GM18499 (cell line): ENCODE measurements around the gene PKN2.

ENCODE experiments used
- ATAC-seq: cut with Tn5 transposase; IDR thresholded peaks from one replicate; pipeline ENCODE4 v1.9.1; 2021; ENCODE audit warnings: moderate number of reproducible peaks; ENCODE audit not compliant: insufficient read depth, unreplicated experiment

The PKN2 gene

GRCh38 chr1:88730132-88730675 lies 46.1 kb downstream of the PKN2 start:
- no peak for ATAC-seq

DNA sequence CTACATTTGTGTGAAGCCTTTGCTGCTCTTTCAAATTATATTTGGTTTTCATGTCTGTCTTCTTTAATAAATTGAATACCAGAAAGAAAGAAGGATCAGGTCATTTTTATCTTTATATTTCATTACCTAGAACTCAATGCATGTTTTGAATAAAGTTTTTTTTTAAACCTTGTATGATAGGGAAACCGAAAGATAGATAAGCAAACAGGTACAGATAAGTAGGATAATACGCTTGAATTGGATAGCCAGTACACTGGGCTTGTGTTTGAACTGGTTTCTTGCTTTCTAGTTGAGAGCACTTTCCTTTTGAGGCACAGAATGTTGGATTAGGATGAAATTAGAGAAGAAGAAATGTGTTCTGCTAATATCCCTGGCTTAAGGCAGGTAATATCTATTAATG lies 46.9 kb downstream of the PKN2 start:
- no peak for ATAC-seq

DNA sequence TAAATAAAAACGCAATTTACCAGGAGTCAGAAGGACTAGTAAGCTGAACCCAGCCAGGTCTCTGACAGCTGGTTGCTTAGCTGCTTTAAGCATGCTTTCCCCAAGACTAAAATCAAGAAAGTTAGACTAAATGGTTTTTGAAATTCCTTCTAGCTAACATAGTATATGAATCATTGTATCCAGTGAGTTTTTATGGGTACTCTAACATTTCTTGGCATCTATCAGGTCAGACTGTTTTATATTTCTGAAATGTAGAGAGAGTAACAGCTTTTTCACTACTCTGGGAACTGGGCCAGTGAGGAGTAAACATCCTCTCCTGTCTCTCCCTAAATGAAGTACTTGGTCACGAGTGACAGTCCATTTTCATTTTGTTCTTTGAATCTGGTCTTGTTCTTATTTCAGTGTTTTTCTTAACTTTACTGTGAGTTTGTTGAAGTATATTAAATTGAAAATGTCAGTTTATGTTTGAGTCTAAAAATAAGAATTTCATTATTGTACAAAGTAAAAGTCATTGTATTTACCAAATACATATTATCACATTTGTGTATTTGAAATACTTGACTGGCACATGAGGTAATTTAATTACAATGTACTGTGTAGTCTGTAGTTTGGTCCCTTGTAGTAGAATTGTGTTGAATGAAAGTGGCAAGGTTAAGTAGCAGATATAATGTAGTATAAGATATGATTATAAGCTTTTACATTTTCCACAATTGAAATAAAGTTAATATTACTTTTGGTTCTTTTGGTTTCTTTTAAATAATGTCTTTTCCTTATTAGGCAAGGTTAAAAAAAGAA lies 47.6 kb downstream of the PKN2 start:
- ATAC-seq = no peak

GRCh38 chr1:88735382-88735781 lies 51.3 kb downstream of the PKN2 start:
- no peak for ATAC-seq

- no peak for ATAC-seq
These were observed 51.8 kb downstream of the PKN2 start for GRCh38 chr1:88735909-88736308.

DNA sequence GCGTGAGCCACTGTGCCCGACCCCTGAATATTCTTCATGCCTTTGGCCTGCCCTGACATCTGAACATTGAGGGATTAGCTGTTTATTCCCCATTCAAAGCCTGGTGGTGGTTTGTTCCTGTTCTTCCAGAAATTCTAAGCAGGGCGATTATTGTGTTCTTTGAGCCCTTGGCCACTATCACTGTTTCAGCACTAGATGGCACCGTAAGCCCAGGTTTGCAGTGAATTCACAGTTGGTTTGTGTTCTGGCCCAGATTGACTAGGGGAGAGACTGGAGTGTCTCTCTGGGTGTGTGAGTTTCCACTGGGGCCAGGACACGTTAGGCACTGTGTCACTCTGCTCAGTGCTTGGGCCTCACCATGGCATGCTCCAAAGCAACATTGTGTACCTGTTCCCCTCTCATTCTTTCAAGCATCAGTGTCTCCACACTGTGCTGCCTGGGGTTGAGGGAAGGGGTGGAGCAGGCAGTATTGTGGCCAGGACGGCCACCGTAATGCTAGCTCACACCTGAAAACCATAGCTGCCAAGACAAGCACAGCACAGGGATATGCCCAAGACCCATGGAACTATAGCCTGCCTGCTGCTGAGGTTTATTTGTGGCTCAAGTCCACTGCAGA lies 52.7 kb downstream of the PKN2 start:
- no peak for ATAC-seq

GRCh38 chr1:88737338-88737927 lies 53.4 kb downstream of the PKN2 start:
- no peak for ATAC-seq

GRCh38 chr1:88740784-88741183 lies 56.7 kb downstream of the PKN2 start:
- ATAC-seq = no peak

- ATAC-seq = no peak
These were observed 57.3 kb downstream of the PKN2 start for GRCh38 chr1:88741413-88741812.

GRCh38 chr1:88742531-88742930 lies 58.5 kb downstream of the PKN2 start:
- ATAC-seq = no peak

DNA sequence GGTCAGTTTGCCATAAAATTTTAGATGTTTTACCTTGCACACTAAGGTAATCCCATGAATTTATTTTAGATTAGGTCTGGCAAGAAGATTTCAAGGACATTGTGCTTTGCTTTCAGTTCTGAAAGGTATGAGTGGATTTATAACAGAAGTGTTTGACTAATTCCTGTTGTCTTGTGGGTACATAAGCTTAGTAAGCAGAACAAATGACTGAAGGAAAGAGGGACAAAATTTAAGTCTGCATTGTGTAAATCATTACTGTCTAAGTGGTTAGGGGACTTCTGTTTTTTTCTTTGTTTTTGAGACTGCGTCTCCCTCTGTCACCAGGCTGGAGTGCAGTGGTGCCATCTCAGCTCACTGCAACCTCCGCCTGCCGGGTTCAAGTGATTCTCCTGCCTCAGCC lies 60.1 kb downstream of the PKN2 start:
- no peak for ATAC-seq

- ATAC-seq = no peak
These were observed 62.8 kb downstream of the PKN2 start for GRCh38 chr1:88746916-88747315.

DNA sequence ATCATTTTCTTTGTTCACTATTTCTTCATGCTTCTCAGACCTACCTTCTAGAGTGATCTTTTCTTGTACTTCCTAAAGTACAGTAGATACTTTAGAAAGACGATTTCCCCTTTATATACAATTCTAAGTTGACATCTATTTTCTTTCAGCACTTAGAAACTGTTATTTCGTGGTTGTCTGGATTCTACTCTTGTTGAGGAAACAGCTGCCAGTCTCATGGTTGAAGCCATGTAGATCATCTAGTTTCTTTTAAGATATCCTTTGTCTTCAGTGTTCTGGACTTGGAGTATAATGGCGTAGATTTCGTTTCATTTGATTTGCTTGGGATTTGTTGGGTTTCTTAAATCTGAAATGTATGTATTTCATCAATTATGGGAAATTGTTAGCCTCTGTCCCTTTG lies 67.6 kb downstream of the PKN2 start:
- no peak for ATAC-seq

DNA sequence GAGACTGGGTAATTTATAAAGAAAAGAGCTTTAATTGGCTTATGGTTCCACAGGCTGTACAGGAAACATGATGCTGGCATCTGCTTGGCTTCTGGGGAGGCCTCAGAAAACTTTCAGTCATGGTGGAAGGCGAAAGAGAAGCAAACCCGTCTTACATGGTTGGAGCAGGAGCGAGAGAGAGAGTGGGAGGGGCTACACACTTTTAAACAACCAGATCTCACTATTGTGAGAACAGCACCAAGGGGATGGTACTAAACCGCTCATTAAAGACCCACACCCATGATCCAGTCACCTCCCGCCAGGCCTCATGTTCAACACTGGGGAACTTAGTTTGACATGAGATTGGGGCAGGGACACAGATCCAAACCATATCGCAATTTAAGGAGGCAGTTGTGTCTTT lies 69.4 kb downstream of the PKN2 start:
- ATAC-seq = no peak

GRCh38 chr1:88763649-88764406 lies 79.8 kb downstream of the PKN2 start:
- ATAC-seq = no peak

DNA sequence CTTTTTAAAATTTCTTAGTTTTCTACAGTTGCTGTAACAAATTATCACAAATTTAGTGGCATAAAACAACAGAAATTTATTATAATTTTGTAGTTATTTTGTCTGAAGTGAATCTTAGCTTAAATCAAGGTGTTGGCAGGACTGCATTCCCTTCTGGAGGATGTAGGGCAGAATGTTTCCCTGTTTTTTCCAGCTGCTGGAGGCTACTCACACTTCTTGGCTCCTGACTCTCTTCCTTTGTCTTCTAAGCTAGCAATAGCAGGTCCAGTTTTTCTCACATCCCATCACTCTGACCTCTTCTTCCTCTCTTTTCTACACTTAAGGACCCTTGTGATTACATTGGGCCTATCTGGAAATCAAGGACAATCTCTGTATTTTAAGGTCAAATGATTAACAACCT lies 84.1 kb downstream of the PKN2 start:
- ATAC-seq = no peak

- ATAC-seq = no peak
These were observed 84.7 kb downstream of the PKN2 start for GRCh38 chr1:88768816-88769215.

GRCh38 chr1:88773540-88774150 lies 89.6 kb downstream of the PKN2 start:
- no peak for ATAC-seq

DNA sequence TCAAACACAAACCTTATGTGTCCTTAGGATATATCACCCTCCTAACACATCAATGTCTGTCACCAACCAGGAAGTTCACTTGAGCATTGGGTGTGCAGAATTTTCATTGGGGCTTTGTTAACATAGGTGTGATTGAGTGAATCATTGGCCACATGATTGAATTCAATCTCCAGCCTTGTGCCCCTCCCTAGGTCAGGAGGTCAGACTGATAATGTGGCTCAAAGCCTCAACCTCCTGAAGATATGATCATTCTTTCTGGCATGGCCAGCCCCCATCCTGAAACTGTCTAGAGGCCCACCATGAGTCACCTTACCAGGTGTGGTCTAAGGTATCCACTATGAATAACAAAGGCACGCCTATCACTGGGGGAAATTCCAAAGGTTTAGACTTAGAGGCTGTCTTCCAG lies 90.1 kb downstream of the PKN2 start:
- ATAC-seq = no peak

DNA sequence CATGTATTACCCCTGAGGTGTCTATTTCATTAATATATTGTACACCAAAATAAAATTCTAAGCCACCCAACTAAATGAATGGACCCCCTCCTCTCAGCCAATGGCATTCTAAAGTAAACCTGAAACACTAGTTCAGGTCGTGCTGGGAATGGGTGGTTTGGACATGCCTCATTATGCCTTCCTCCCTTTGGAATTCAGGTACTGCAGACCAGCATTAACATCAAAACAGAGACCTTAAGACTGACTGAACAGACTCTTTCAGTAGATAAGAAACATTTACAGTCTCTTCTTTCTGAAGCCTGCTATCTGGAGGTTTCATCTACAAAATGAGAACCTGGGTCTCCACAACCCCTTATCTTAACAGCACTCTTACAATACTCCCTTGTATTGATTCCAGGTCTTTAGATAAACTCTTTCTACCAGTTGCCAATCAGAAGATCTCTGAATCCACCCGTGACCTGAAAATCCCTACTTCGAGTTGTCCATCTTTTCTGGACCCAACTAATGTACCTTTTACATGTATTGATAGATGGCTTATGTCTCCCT lies 93.6 kb downstream of the PKN2 start:
- no peak for ATAC-seq
